ENCODE results near the gene ACSS2. TPM values are rescaled to one million over a fixed set of nuclear protein-coding genes. Genes with fewer than 3 reads are reported as not detected.

ACSS2 gene
- total and polyA plus RNA-seq, 11 donors, result 72.6 to 117 (median 99.7) TPM

DNA sequence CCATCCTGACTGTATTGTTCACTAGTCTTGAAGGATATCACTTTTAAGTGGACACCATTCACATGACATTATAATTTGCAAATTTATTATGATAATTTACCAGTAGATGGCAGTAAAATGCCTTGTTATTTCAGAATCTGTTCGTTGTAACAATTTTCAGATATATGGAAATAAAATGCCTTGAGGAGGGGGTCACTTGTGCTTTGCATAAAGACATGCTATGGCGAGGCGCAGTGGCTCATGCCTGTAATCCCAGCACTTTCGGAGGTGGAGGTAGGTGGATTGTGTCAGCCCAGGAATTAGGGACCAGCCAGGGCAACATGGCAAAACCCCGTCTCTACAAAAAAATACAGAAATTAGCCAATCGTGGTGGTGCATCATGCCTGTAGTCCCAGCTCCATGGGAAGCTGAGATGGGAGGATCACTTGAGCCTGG is 41.9 kb upstream of the ACSS2 start:
- DNase-seq (no peak), ATAC-seq (no peak)
- Histone ChIP-seq H3K4me1 (no peaks in the 10 kb centered on the region), H3K27me3 (no peaks in the 10 kb centered on the region), H3K9me3 (no peaks in the 10 kb centered on the region), H3K4me3 (no peak overlapping the region), H3K27ac (no peak overlapping the region), H3K36me3 (no peaks in the 10 kb centered on the region)
- intact Hi-C loops (cut with DNase I), result loop anchor here in 5 of 10 donors (5.0 to 10.0 kb wide), 7 partner anchors 260 to 610 kb away; partner anchors contain the start of genes GDF5 (in 1 of the 5), MMP24OS (in 1 of the 5) and TRPC4AP (in 1 of the 5)
- TF ChIP-seq, protein P1, sequence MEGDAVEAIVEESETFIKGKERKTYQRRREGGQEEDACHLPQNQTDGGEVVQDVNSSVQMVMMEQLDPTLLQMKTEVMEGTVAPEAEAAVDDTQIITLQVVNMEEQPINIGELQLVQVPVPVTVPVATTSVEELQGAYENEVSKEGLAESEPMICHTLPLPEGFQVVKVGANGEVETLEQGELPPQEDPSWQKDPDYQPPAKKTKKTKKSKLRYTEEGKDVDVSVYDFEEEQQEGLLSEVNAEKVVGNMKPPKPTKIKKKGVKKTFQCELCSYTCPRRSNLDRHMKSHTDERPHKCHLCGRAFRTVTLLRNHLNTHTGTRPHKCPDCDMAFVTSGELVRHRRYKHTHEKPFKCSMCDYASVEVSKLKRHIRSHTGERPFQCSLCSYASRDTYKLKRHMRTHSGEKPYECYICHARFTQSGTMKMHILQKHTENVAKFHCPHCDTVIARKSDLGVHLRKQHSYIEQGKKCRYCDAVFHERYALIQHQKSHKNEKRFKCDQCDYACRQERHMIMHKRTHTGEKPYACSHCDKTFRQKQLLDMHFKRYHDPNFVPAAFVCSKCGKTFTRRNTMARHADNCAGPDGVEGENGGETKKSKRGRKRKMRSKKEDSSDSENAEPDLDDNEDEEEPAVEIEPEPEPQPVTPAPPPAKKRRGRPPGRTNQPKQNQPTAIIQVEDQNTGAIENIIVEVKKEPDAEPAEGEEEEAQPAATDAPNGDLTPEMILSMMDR (IDR thresholded peaks at IDR 0.05), result peak; percentile 34 to 64 (median 50)
- no peak for TF ChIP-seq POLR2A (IDR thresholded peaks at IDR 0.05)
- 50 to 65% (median 51%) methylated on average over 6 of the region's 6 CpGs for WGBS, 4 donors

DNA sequence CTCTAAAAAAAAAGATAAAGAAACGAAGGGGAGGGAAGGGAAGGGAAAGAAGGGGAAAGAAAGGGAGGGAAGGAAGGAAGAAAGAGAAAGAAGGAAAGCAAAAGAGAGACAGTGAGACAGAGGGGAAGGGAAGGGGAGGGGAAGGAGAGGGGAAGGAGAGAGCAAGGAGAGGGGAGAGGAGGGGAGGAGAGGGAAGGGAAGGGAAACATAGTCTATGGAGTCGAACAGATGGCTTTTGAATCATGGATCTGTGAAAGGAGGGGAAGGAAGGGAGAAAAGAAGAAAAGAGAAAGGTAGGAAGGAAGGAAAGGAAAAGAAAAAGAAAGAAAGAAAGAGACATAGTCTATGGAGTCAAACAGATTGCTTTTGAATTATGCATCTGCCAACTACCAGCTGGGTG is 34.3 kb upstream of the ACSS2 start:
- H3K27me3 ChIP-seq, result no peaks in the 10 kb centered on the region
- intact Hi-C loops (cut with DNase I), result no loop called here
- no peak for ATAC-seq
- no peaks in the 10 kb centered on the region for H3K9me3 ChIP-seq
- H3K4me1 ChIP-seq, result no peaks in the 10 kb centered on the region
- 43 to 58% (median 53%) methylated on average over 2 of the region's 2 CpGs for WGBS, 4 donors
- TF ChIP-seq, protein P1 (IDR thresholded peaks at IDR 0.05), result no peak
- TF ChIP-seq POLR2A (IDR thresholded peaks at IDR 0.05), result no peak
- H3K36me3 ChIP-seq, result peaks cover 0 to 12% (median 0%) of the 10 kb centered on the region in 9 donors
- no peak for DNase-seq
- H3K27ac ChIP-seq, result no peak overlapping the region
- H3K4me3 ChIP-seq, result no peak overlapping the region

DNA sequence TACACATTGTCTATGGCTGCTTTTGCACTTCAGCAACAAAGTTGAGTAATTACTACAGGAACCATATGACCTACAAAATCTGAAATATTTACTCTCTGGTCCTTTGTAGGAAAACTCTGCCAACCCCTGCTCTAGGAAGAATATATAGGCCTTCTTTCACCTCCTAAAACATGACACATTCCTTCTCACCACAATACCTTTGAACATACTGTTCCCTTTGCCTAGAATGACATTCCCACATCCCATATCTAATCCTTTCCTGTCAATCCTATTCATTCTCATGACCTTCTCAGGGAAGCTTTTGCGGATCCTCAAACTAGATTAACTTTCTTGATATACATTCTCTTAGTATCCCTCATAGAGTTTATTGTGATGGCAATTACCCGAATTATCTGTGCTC is 33.0 kb upstream of the ACSS2 start:
- no peak overlapping the region for H3K27ac ChIP-seq
- peaks cover 0 to 24% (median 5%) of the 10 kb centered on the region in 9 donors for H3K36me3 ChIP-seq
- no peak for TF ChIP-seq POLR2A (IDR thresholded peaks at IDR 0.05)
- TF ChIP-seq, protein P1 (IDR thresholded peaks at IDR 0.05), result no peak
- H3K4me3 ChIP-seq, result no peak overlapping the region
- ATAC-seq, result no peak
- intact Hi-C loops (cut with DNase I), result no loop called here
- H3K9me3 ChIP-seq, result no peaks in the 10 kb centered on the region
- no peaks in the 10 kb centered on the region for H3K4me1 ChIP-seq
- 88 to 92% (median 90%) methylated on average over 2 of the region's 2 CpGs for WGBS, 4 donors
- DNase-seq, result no peak
- no peaks in the 10 kb centered on the region for H3K27me3 ChIP-seq

DNA sequence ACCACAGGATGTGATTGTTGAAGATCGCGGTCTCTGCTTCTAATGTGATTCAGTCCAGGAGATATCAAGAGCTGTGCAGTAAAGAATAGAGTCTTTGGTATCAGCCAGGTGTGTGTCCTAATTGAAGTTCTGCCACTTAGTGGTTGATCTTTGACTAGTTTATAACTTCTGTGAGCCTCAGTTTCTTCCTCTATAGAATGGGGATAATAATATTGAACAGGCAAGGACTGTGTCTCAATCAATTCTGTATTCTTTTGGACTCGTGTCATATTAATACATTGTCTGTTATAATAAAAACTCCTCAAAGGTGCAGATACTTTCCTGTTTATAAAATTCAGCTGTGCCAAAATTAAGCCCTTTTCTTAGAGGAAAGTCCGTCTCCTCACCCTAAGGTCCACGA is 27.8 kb upstream of the ACSS2 start:
- intact Hi-C loops (cut with DNase I), result no loop called here
- H3K36me3 ChIP-seq, result peaks cover 0 to 74% (median 43%) of the 10 kb centered on the region in 9 donors
- H3K27ac ChIP-seq, result no peak overlapping the region
- no peaks in the 10 kb centered on the region for H3K4me1 ChIP-seq
- TF ChIP-seq, protein P1 (IDR thresholded peaks at IDR 0.05), result no peak
- no peak for TF ChIP-seq POLR2A (IDR thresholded peaks at IDR 0.05)
- DNase-seq, result no peak
- 93 to 98% (median 95%) methylated on average over 5 of the region's 5 CpGs for WGBS, 4 donors
- no peak for ATAC-seq
- no peak overlapping the region for H3K4me3 ChIP-seq
- no peaks in the 10 kb centered on the region for H3K27me3 ChIP-seq
- H3K9me3 ChIP-seq, result no peaks in the 10 kb centered on the region
